GM12878 (cell line): ENCODE data around the gene SEPTIN1. TPM values are rescaled to one million over a fixed set of nuclear protein-coding genes. Genes with fewer than 3 reads are reported as not detected.

Experiments
- CBX5 ChIP-seq: sonication (generic); IDR thresholded peaks from 2 replicates; pipeline ENCODE4 v1.6.1; 2016; ENCODE audit warnings: low read depth, moderate library complexity, mild to moderate bottlenecking, inconsistent platforms
- CEBPB ChIP-seq, 2 experiments: fragments of 150-350 bp in 1 of 2; IDR thresholded peaks; 2 replicates each; pipeline ENCODE4 v1.6.1; 2012 to 2014; ENCODE audit warnings: low read depth in 2 of 2, low read length in 2 of 2, borderline replicate concordance in 1 of 2, inconsistent platforms in 1 of 2
- CHD4 ChIP-seq: fragments of 200-600 bp; sonication (generic); IDR thresholded peaks from 2 replicates; pipeline ENCODE4 v1.6.1; 2016; ENCODE audit warnings: mild to moderate bottlenecking
- CTCF ChIP-seq, 3 experiments: IDR thresholded peaks in 2 of 3; conservative IDR thresholded peaks in 1 of 3; 2 replicates each; pipeline ENCODE4 v1.5.1; 2011; ENCODE audit warnings: low read depth in 3 of 3, low read length in 3 of 3, mild to moderate bottlenecking in 3 of 3, control low read depth in 2 of 3, moderate library complexity in 2 of 3, inconsistent platforms in 1 of 3, mixed read lengths in 1 of 3; ENCODE audit not compliant: control insufficient read depth in 2 of 3, insufficient read depth in 1 of 3; ENCODE audit errors: extremely low read depth in 1 of 3
- FOS ChIP-seq: IDR thresholded peaks from 3 replicates; pipeline ENCODE4 v1.6.1; 2011; ENCODE audit warnings: borderline replicate concordance; ENCODE audit not compliant: insufficient read length; ENCODE audit errors: extremely low read depth
- IKZF2 ChIP-seq, 2 experiments: fragments of 450-650 bp; IDR thresholded peaks; 2 replicates each; pipeline ENCODE4 v1.6.1; 2017; ENCODE audit warnings: mild to moderate bottlenecking in 2 of 2, moderate library complexity in 2 of 2
- JUND ChIP-seq: IDR thresholded peaks from 2 replicates; pipeline ENCODE4 v1.6.1; 2012; ENCODE audit warnings: low read depth, mild to moderate bottlenecking, low read length, improper control_type of control experiment, moderate library complexity
- MEF2B ChIP-seq: fragments of 450-650 bp; IDR thresholded peaks from 2 replicates; pipeline ENCODE4 v1.6.1; 2018; ENCODE audit warnings: mild to moderate bottlenecking, moderate library complexity; ENCODE audit not compliant: partially characterized antibody, poor library complexity, severe bottlenecking
- MTA2 ChIP-seq: fragments of 450-650 bp; IDR thresholded peaks from 2 replicates; pipeline ENCODE4 v1.6.1; 2016; ENCODE audit warnings: low read depth, mild to moderate bottlenecking, moderate library complexity
- NRF1 ChIP-seq: conservative IDR thresholded peaks from 2 replicates; pipeline ENCODE4 v1.6.1; 2011; ENCODE audit warnings: mild to moderate bottlenecking, low read depth, low read length, improper control_type of control experiment
- PAX5 ChIP-seq: IDR thresholded peaks from 2 replicates; pipeline ENCODE4 v1.6.1; 2011; ENCODE audit warnings: low read depth, low read length, borderline replicate concordance
- RCOR1 ChIP-seq: conservative IDR thresholded peaks from 2 replicates; pipeline ENCODE4 v1.6.1; 2012; ENCODE audit warnings: low read depth, low read length, improper control_type of control experiment
- RELA ChIP-seq: fragments of 450-650 bp; IDR thresholded peaks from 2 replicates; pipeline ENCODE4 v1.8.0; 2014; ENCODE audit warnings: borderline replicate concordance; ENCODE audit not compliant: partially characterized antibody
- SMC3 ChIP-seq: IDR thresholded peaks from 2 replicates; pipeline ENCODE4 v1.6.1; 2011; ENCODE audit warnings: low read length, improper control_type of control experiment, borderline replicate concordance
- SRF ChIP-seq, 2 experiments: IDR thresholded peaks; 2 replicates each; pipeline ENCODE4 v1.6.1; 2011; ENCODE audit warnings: low read depth in 2 of 2, low read length in 2 of 2, mild to moderate bottlenecking in 1 of 2, moderate library complexity in 1 of 2
- ZBTB40 ChIP-seq: fragments of 450-650 bp; IDR thresholded peaks from 2 replicates; pipeline ENCODE4 v1.6.1; 2016; ENCODE audit warnings: mild to moderate bottlenecking, moderate library complexity, borderline replicate concordance
- ZNF217 ChIP-seq: fragments of 450-650 bp; IDR thresholded peaks from 2 replicates; pipeline ENCODE4 v1.6.1; 2017; ENCODE audit warnings: antibody characterized with exemption, mild to moderate bottlenecking
- ZNF24 ChIP-seq: fragments of 450-650 bp; IDR thresholded peaks from 2 replicates; pipeline ENCODE4 v1.6.1; 2017; ENCODE audit warnings: antibody characterized with exemption, mild to moderate bottlenecking
- ZNF687 ChIP-seq: fragments of 450-650 bp; IDR thresholded peaks from 2 replicates; pipeline ENCODE4 v1.6.1; 2017; ENCODE audit warnings: mild to moderate bottlenecking, moderate library complexity
- ZZZ3 ChIP-seq: IDR thresholded peaks from 2 replicates; pipeline ENCODE4 v1.6.1; 2011; ENCODE audit warnings: low read depth; ENCODE audit not compliant: control insufficient read depth, insufficient read length
- polyA plus RNA-seq, 11 experiments: library from polyadenylated mRNA; depleted of rRNA in 4 of 11; unstranded in 6 of 11; stranded (reverse) in 5 of 11; fragments of >200 nt; fragmentation: Nextera tagmentation in 4 of 11; fragmentation: Illumina TruSeq in 1 of 11; extraction: Ambion mirVana in 4 of 11; extraction: Trizol in 1 of 11; gene quantifications; 1 replicate in 1 of 11; 2 replicates in 10 of 11; pipeline versions ENCODE4 v1.2.1 to v1.2.3, GENCODE V29; 2011 to 2016; ENCODE audit warnings: inconsistent platforms in 2 of 11, missing spikeins in 2 of 11, low read depth in 1 of 11
- total RNA-seq, 4 experiments: library from RNA; depleted of rRNA in 3 of 4; stranded (reverse); fragments of >200 nt in 3 of 4; fragmentation: Illumina TruSeq in 1 of 4; extraction: Trizol in 1 of 4; gene quantifications; 2 replicates each; pipeline versions ENCODE4 v1.2.1 to v1.2.3, GENCODE V29; 2013 to 2021

The SEPTIN1 gene
- total and polyA plus RNA-seq, 10 of the 15 experiments (the other 5 are each of a cell fraction or from before 2014, with no cell fraction given): 2.8 to 153 (median 94.1) TPM

GRCh38 chr16:30355144-30355953, 27.0 kb downstream of the SEPTIN1 start, which contains the start of gene CD2BP2 (continued):
- TF ChIP-seq ZBTB40: peak; percentile 97
- no peak for TF ChIP-seq ZZZ3
- no peak for TF ChIP-seq FOS
- peak; percentile 70; the same call in 1 of the 2 replicates for TF ChIP-seq ZNF687
- peak; percentile 90 for TF ChIP-seq MTA2
- TF ChIP-seq SMC3: no peak
- no peak for TF ChIP-seq CHD4
- peak; percentile 42 for TF ChIP-seq RELA
- no peak for TF ChIP-seq CTCF (IDR thresholded peaks at IDR 0.05 in 2 of 3, conservative IDR thresholded peaks at IDR 0.05 in 1 of 3; ENCODE audit: control insufficient read depth in 2 of 3, extremely low read depth in 1 of 3, insufficient read depth in 1 of 3, low read depth in 3 of 3, low read length in 3 of 3)
- no peak for TF ChIP-seq CEBPB (IDR thresholded peaks at IDR 0.05; ENCODE audit: borderline replicate concordance in 1 of 2, low read depth in 2 of 2, low read length in 2 of 2)
- no peak for TF ChIP-seq PAX5
- TF ChIP-seq RCOR1: no peak
- no peak for TF ChIP-seq CBX5
- no peak for TF ChIP-seq ZNF24
- TF ChIP-seq NRF1: no peak
- no peak for TF ChIP-seq JUND
- TF ChIP-seq IKZF2 (IDR thresholded peaks at IDR 0.05): peak; percentile 86 to 89
- TF ChIP-seq MEF2B: peak; percentile 18
- no peak for TF ChIP-seq SRF (IDR thresholded peaks at IDR 0.05; ENCODE audit: low read depth in 2 of 2, low read length in 2 of 2)
- peak; percentile 87 for TF ChIP-seq ZNF217
